ENCODE results near the gene CCDC106.

GRCh38 chr19:55640043-55640576 lies 7.9 kb upstream of the CCDC106 start:
- TF ChIP-seq MAFK (IDR thresholded peaks at IDR 0.05; ENCODE audit: low read depth, low read length): no peak
- TF ChIP-seq SMC3 (IDR thresholded peaks at IDR 0.05; ENCODE audit: low read depth, low read length): 0 out of 2 replicates have a peak, but pooled peaks have one; percentile 29

Measured in IMR-90 (cell line).